H1 (cell line): ENCODE data around the gene OPRD1. TPM values are rescaled to one million over a fixed set of nuclear protein-coding genes. Genes with fewer than 3 reads are reported as not detected.

Experiments
- ASH2L ChIP-seq: fragments of 200-600, 300-600 bp; sonication (generic); IDR thresholded peaks from one replicate; pipeline ENCODE4 v1.7.1; 2017; ENCODE audit warnings: low read length
- CHD7 ChIP-seq: fragments of 300-600 bp; sonication (generic); IDR thresholded peaks from 2 replicates; pipeline ENCODE4 v1.7.1; 2012; ENCODE audit warnings: low read length, moderate library complexity, mild to moderate bottlenecking, inconsistent platforms; ENCODE audit not compliant: insufficient replicate concordance
- CTCF ChIP-seq, 3 experiments: IDR thresholded peaks; 1 replicate in 2 of 3; 2 replicates in 1 of 3; pipeline versions ENCODE4 v1.5.1 to v1.6.1; 2011; ENCODE audit warnings: low read length in 3 of 3, mild to moderate bottlenecking in 3 of 3, inconsistent platforms in 2 of 3, low read depth in 1 of 3, moderate library complexity in 1 of 3; ENCODE audit not compliant: insufficient read depth in 1 of 3; ENCODE audit errors: control extremely low read depth in 1 of 3
- PHF8 ChIP-seq: fragments of 200-600 bp; sonication (generic); conservative IDR thresholded peaks from 2 replicates; pipeline ENCODE4 v1.7.1; 2012; ENCODE audit warnings: low read depth, mild to moderate bottlenecking, inconsistent platforms, low read length, moderate library complexity
- POLR2AphosphoS5 ChIP-seq: IDR thresholded peaks from 2 replicates; pipeline ENCODE4 v1.6.1; 2011; ENCODE audit warnings: low read depth, low read length
- RAD21 ChIP-seq, 2 experiments: IDR thresholded peaks in 1 of 2; conservative IDR thresholded peaks in 1 of 2; 2 replicates each; pipeline ENCODE4 v1.6.1; 2011; ENCODE audit warnings: low read depth in 2 of 2, low read length in 2 of 2, improper control_type of control experiment in 1 of 2, inconsistent platforms in 1 of 2, mild to moderate bottlenecking in 1 of 2, moderate library complexity in 1 of 2
- SP4 ChIP-seq: IDR thresholded peaks from 2 replicates; pipeline ENCODE4 v1.6.1; 2012; ENCODE audit warnings: low read length, inconsistent platforms
- TCF12 ChIP-seq: IDR thresholded peaks from 2 replicates; pipeline ENCODE4 v1.6.1; 2011; ENCODE audit warnings: low read depth, mild to moderate bottlenecking, low read length
- polyA plus RNA-seq, 7 experiments: library from polyadenylated mRNA; depleted of rRNA in 3 of 7; stranded (reverse) in 5 of 7; unstranded in 2 of 7; fragments of >200 nt in 5 of 7; fragments of 200-250 nt in 2 of 7; gene quantifications; 1 replicate in 5 of 7; 2 replicates in 1 of 7; 4 replicates in 1 of 7; pipeline versions ENCODE4 v1.2.1 to v1.2.3, GENCODE V29; 2011 to 2013; ENCODE audit warnings: missing spikeins in 2 of 7, mixed read lengths in 2 of 7
- total RNA-seq: library from RNA; stranded (reverse); fragmentation: NEBNext Ultra II Directional; extraction: Animal tissue kit (Norgen Biotek cat#: 25700); gene quantifications from 2 replicates; pipeline ENCODE4 v1.2.1, GENCODE V29; 2021

Gene OPRD1
- total and polyA plus RNA-seq, 2 of the 8 experiments (the other 6 are each of a cell fraction or from before 2014, with no cell fraction given) = 2.6 to 3.7 TPM

GRCh38 chr1:28882009-28882628 is 70.1 kb downstream of the OPRD1 start (continued):
- TF ChIP-seq SP4 = no peak
- no peak for TF ChIP-seq TCF12
- peak; percentile 28 for TF ChIP-seq ASH2L
- peak; percentile 99 for TF ChIP-seq RAD21 (IDR thresholded peaks at IDR 0.05 in 1 of 2, conservative IDR thresholded peaks at IDR 0.05 in 1 of 2; ENCODE audit: low read depth in 2 of 2, low read length in 2 of 2)
- TF ChIP-seq CHD7 = no peak
- TF ChIP-seq PHF8 = no peak
- TF ChIP-seq POLR2AphosphoS5 = no peak
- TF ChIP-seq CTCF (IDR thresholded peaks at IDR 0.05; ENCODE audit: control extremely low read depth in 1 of 3, insufficient read depth in 1 of 3, low read depth in 1 of 3, low read length in 3 of 3) = peak; percentile 87 to 100 (median 97)
